ENCODE measurements around the gene C21orf91. TPM values are rescaled to one million over a fixed set of nuclear protein-coding genes. Genes with fewer than 3 reads are reported as not detected.

C21orf91 gene
- total RNA-seq, 1 donor from 2014 or later, result 11.3 TPM

DNA sequence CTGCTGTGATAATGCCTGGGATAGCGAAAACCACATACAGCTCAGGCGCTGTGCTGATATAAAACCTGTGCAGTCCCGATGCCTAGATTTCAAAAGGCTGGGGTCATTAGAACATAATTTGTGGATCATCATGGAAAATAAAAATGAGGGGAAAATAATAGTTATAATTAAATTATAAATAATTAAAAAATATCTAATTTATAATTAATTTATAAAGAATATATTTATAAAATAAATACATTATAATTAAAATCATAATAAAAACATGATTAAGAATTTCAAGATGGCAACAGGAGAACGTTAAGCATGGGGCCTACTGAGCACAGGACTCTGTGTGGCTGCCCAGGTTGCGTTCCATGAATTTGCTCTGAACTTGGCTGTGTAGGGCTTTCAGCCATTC, 53.9 kb downstream of the C21orf91 start:
- no peak for DNase-seq (ENCODE audit: low spot score in 2 of 2)
- no peaks in the 10 kb centered on the region for H3K9me3 ChIP-seq
- no peak overlapping the region for H3K27ac ChIP-seq
- H3K4me1 ChIP-seq, result no peaks in the 10 kb centered on the region
- H3K4me3 ChIP-seq, result no peak overlapping the region
- TF ChIP-seq, protein P1, sequence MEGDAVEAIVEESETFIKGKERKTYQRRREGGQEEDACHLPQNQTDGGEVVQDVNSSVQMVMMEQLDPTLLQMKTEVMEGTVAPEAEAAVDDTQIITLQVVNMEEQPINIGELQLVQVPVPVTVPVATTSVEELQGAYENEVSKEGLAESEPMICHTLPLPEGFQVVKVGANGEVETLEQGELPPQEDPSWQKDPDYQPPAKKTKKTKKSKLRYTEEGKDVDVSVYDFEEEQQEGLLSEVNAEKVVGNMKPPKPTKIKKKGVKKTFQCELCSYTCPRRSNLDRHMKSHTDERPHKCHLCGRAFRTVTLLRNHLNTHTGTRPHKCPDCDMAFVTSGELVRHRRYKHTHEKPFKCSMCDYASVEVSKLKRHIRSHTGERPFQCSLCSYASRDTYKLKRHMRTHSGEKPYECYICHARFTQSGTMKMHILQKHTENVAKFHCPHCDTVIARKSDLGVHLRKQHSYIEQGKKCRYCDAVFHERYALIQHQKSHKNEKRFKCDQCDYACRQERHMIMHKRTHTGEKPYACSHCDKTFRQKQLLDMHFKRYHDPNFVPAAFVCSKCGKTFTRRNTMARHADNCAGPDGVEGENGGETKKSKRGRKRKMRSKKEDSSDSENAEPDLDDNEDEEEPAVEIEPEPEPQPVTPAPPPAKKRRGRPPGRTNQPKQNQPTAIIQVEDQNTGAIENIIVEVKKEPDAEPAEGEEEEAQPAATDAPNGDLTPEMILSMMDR (IDR thresholded peaks at IDR 0.05), result no peak
- no peaks in the 10 kb centered on the region for H3K36me3 ChIP-seq
- H3K27me3 ChIP-seq, result no peaks in the 10 kb centered on the region
- intact Hi-C loops (cut with DNase I), result no loop called here

DNA sequence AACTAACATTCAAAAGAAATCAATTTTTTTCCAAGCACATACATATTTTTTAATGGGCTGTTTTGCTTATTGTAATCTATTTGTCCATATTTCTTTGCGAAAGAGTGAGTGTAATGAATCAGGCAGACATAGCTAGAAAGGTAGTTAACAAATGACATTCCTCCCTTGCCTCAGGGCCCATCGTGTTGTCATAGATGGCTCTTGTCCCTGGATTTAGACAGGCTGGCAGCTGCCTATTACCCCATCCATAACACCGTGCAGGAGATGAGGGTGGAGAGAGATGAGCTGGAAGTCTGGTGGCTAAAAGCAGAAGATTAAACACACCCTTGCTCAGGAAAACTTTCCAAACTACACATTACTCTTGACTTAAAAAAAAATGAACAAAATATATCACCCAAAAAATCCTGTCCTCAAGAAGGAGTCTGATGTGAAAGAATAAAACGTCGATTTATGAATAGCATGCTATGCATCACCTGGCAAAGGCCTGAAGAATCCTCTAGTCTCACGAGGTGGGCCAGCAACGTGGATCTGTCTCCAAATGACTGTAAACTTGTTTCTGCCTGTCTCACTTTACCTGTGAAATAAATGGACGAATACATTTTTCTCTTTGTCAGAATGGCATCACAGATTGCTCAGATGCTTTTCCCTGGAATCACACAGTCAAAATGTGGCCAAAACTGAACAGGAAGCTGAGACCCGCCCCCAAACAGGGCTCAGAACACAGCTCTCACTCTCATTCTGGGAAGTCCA, 55.7 kb downstream of the C21orf91 start:
- DNase-seq (ENCODE audit: low spot score in 2 of 2), result no peak
- Histone ChIP-seq H3K27ac (no peak overlapping the region), H3K9me3 (no peaks in the 10 kb centered on the region), H3K4me3 (no peak overlapping the region), H3K36me3 (no peaks in the 10 kb centered on the region), H3K27me3 (no peaks in the 10 kb centered on the region), H3K4me1 (no peaks in the 10 kb centered on the region)
- TF ChIP-seq, protein P1 (IDR thresholded peaks at IDR 0.05), result no peak
- intact Hi-C loops (cut with DNase I), result no loop called here

DNA sequence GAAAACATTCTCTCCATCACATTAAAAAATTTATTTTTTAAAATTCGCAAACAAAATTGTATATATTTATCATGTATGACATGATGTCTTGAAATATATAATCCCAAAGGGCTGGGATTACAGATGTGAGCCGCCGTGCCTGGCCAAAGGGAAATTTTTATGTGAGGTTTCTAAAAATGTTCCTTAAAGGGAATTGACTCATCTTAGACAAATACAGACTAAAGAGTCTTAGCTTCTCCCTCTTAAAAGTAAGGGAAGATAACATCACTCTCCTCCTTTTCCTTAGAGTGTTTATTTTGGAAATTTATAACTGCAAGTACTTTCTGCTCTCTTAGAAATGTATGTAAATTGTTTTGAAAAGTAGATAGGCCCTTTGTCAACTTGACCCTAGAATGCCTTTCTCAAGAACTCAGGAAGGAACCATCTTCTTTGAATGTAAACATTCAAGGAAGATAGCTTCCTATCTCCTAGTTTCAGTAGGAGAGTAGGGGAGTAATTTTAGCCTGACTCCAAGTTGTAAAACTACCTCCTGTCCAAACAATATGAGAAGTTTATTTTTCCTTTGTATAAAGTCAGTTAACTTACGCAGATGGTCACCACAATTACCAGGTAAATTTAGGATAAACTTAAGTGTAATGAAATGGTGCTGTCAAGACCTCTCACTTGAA, 59.5 kb downstream of the C21orf91 start:
- H3K4me3 ChIP-seq, result no peak overlapping the region
- H3K27me3 ChIP-seq, result no peaks in the 10 kb centered on the region
- TF ChIP-seq, protein P1 (IDR thresholded peaks at IDR 0.05), result no peak
- intact Hi-C loops (cut with DNase I), result no loop called here
- no peaks in the 10 kb centered on the region for H3K9me3 ChIP-seq
- no peaks in the 10 kb centered on the region for H3K36me3 ChIP-seq
- no peak overlapping the region for H3K27ac ChIP-seq
- no peak for DNase-seq (ENCODE audit: low spot score in 2 of 2)
- no peaks in the 10 kb centered on the region for H3K4me1 ChIP-seq

DNA sequence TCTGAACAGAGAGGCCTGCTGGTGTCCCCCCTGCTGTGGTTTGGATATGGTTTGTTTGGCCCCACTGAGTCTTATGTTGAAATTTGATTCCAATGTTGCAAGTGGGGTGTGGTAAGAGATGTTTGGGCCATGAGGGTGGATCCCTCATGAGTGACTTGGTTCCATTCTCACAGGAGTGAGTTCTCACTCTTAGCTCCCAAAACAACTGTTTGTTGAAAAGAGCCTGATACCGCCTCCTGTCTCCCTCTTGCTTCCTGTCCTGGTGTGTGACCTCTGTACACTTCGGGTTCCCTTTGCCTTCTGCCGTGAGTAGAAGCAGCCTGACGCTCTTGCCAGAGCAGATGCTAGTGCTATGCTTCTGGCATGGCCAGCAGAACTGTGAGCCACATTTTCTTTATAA, 60.5 kb downstream of the C21orf91 start:
- H3K27me3 ChIP-seq, result no peaks in the 10 kb centered on the region
- H3K27ac ChIP-seq, result no peak overlapping the region
- DNase-seq (ENCODE audit: low spot score in 2 of 2), result no peak
- intact Hi-C loops (cut with DNase I), result no loop called here
- no peaks in the 10 kb centered on the region for H3K9me3 ChIP-seq
- H3K4me3 ChIP-seq, result no peak overlapping the region
- H3K36me3 ChIP-seq, result no peaks in the 10 kb centered on the region
- TF ChIP-seq, protein P1 (IDR thresholded peaks at IDR 0.05), result no peak
- H3K4me1 ChIP-seq, result no peaks in the 10 kb centered on the region

DNA sequence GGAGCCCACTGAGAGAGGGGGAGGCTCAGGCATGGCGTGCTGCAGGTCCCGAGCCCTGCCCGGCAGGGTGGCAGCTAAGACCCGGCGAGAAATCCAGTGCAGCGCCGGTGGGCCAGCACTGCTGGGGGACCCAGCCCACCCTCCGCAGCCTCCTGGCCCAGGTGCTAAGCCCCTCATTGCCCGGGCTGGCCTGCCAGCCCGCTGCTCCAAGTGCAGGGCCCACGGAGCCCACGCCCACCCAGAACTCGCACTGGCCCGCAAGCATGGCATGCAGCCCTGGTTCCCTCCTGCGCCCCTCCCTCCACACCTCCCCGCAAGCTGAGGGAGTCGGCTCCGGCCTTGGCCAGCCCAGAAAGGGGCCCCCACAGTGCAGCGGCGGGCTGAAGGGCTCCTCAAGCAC, 61.5 kb downstream of the C21orf91 start:
- Histone ChIP-seq H3K9me3 (no peaks in the 10 kb centered on the region), H3K36me3 (no peaks in the 10 kb centered on the region), H3K4me3 (no peak overlapping the region), H3K4me1 (no peaks in the 10 kb centered on the region), H3K27me3 (no peaks in the 10 kb centered on the region), H3K27ac (no peak overlapping the region)
- TF ChIP-seq, protein P1 (IDR thresholded peaks at IDR 0.05), result no peak
- DNase-seq (ENCODE audit: low spot score in 2 of 2), result no peak
- intact Hi-C loops (cut with DNase I), result no loop called here

Measured in ascending aorta (tissue), 2 donors.